Fibroblast of lung (primary cell): ENCODE measurements around the gene GPR137.

Experiments used
- CTCF ChIP-seq, 2 donors: IDR thresholded peaks in 1 of 2; conservative IDR thresholded peaks in 1 of 2; 1 replicate in 1 of 2; 2 replicates in 1 of 2; pipeline ENCODE4 v1.5.1; 2011 to 2012; ENCODE audit warnings: low read length in 2 of 2, control low read depth in 1 of 2, inconsistent platforms in 1 of 2, low read depth in 1 of 2, mild to moderate bottlenecking in 1 of 2
- EZH2 ChIP-seq: IDR thresholded peaks from 2 replicates; pipeline ENCODE4 v1.5.1; 2012; ENCODE audit warnings: low read length, control low read depth, mild to moderate bottlenecking; ENCODE audit errors: missing control alignments

- TF ChIP-seq CTCF (conservative IDR thresholded peaks at IDR 0.05 in 1 of 2, IDR thresholded peaks at IDR 0.05 in 1 of 2; ENCODE audit: low read depth in 1 of 2, low read length in 2 of 2) (no peak), EZH2 (no peak)
These were observed at the start of gene GPR137 for GRCh38 chr11:64284962-64285884.
